A549 (cell line): ENCODE results near the gene MYRFL.

ENCODE experiments used
- CEBPB ChIP-seq, 2 experiments: fragments of >200 bp in 1 of 2; sonication (Bioruptor Twin) in 1 of 2; formaldehyde crosslinking in 1 of 2; IDR thresholded peaks; 2 replicates each; pipeline ENCODE4 v1.6.1; 2012 to 2016
- EHMT2 ChIP-seq: fragments of 200-600 bp; sonication (generic); IDR thresholded peaks from 2 replicates; pipeline ENCODE4 v1.6.1; 2016; ENCODE audit warnings: antibody characterized with exemption, low read depth, mild to moderate bottlenecking, moderate library complexity
- EP300 ChIP-seq, 2 experiments: fragments of >200 bp; sonication (Bioruptor Twin); formaldehyde crosslinking; IDR thresholded peaks; 2 replicates in 1 of 2; 3 replicates in 1 of 2; pipeline ENCODE4 v1.6.1; 2016 to 2017
- JUN ChIP-seq, 2 experiments: fragments of >200 bp; sonication (Bioruptor Twin); formaldehyde crosslinking; IDR thresholded peaks; 2 replicates in 1 of 2; 3 replicates in 1 of 2; pipeline ENCODE4 v1.6.1; 2016 to 2017
- KDM5A ChIP-seq: fragments of 200-600 bp; sonication (generic); IDR thresholded peaks from 2 replicates; pipeline ENCODE4 v1.6.1; 2016; ENCODE audit warnings: antibody characterized with exemption, mild to moderate bottlenecking
- MYC ChIP-seq: IDR thresholded peaks from 2 replicates; pipeline ENCODE4 v1.6.1; 2012; ENCODE audit warnings: mild to moderate bottlenecking, inconsistent platforms, low read length, improper control_type of control experiment, borderline replicate concordance
- POLR2A ChIP-seq: IDR thresholded peaks from 2 replicates; pipeline ENCODE4 v1.6.1; 2012; ENCODE audit warnings: mild to moderate bottlenecking, low read length
- RCOR1 ChIP-seq: fragments of 150-350 bp; IDR thresholded peaks from 2 replicates; pipeline ENCODE4 v1.6.1; 2014; ENCODE audit warnings: antibody characterized with exemption, low read length, low read depth
- REST ChIP-seq: fragments of 200-600 bp; sonication (generic); IDR thresholded peaks from 2 replicates; pipeline ENCODE4 v1.6.1; 2016; ENCODE audit warnings: antibody characterized with exemption, mild to moderate bottlenecking, moderate library complexity
- RFX5 ChIP-seq: fragments of 450-650 bp; IDR thresholded peaks from 2 replicates; pipeline ENCODE4 v1.7.1; 2014; ENCODE audit warnings: antibody characterized with exemption, mild to moderate bottlenecking, moderate library complexity
- ZFP36 ChIP-seq: fragments of 450-650 bp; IDR thresholded peaks from 2 replicates; pipeline ENCODE4 v1.6.1; 2014; ENCODE audit warnings: borderline replicate concordance; ENCODE audit not compliant: partially characterized antibody
- TF ChIP-seq, protein P1 (sequence below): fragments of >200 bp; sonication (Bioruptor Twin); formaldehyde crosslinking; IDR thresholded peaks from 3 replicates; pipeline ENCODE4 v1.5.1; 2016
- TF ChIP-seq, protein P2 (sequence below): IDR thresholded peaks from 2 replicates; pipeline ENCODE4 v1.6.1; 2012
- TF ChIP-seq, protein P3 (sequence below): IDR thresholded peaks from 2 replicates; pipeline ENCODE4 v1.6.1; 2012

- no peak for TF ChIP-seq JUN (IDR thresholded peaks at IDR 0.05)
- TF ChIP-seq RCOR1 = no peak
- TF ChIP-seq, protein P1, sequence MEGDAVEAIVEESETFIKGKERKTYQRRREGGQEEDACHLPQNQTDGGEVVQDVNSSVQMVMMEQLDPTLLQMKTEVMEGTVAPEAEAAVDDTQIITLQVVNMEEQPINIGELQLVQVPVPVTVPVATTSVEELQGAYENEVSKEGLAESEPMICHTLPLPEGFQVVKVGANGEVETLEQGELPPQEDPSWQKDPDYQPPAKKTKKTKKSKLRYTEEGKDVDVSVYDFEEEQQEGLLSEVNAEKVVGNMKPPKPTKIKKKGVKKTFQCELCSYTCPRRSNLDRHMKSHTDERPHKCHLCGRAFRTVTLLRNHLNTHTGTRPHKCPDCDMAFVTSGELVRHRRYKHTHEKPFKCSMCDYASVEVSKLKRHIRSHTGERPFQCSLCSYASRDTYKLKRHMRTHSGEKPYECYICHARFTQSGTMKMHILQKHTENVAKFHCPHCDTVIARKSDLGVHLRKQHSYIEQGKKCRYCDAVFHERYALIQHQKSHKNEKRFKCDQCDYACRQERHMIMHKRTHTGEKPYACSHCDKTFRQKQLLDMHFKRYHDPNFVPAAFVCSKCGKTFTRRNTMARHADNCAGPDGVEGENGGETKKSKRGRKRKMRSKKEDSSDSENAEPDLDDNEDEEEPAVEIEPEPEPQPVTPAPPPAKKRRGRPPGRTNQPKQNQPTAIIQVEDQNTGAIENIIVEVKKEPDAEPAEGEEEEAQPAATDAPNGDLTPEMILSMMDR = no peak
- no peak for TF ChIP-seq ZFP36
- TF ChIP-seq REST = no peak
- TF ChIP-seq, protein P2, sequence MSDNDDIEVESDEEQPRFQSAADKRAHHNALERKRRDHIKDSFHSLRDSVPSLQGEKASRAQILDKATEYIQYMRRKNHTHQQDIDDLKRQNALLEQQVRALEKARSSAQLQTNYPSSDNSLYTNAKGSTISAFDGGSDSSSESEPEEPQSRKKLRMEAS = no peak
- TF ChIP-seq, protein P3, sequence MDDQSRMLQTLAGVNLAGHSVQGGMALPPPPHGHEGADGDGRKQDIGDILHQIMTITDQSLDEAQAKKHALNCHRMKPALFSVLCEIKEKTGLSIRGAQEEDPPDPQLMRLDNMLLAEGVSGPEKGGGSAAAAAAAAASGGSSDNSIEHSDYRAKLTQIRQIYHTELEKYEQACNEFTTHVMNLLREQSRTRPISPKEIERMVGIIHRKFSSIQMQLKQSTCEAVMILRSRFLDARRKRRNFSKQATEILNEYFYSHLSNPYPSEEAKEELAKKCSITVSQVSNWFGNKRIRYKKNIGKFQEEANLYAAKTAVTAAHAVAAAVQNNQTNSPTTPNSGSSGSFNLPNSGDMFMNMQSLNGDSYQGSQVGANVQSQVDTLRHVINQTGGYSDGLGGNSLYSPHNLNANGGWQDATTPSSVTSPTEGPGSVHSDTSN = no peak
- no peak for TF ChIP-seq RFX5
- no peak for TF ChIP-seq EP300 (IDR thresholded peaks at IDR 0.05)
- TF ChIP-seq EHMT2 = no peak
- TF ChIP-seq KDM5A = no peak
- no peak for TF ChIP-seq POLR2A
- no peak for TF ChIP-seq MYC
- no peak for TF ChIP-seq CEBPB (IDR thresholded peaks at IDR 0.05)
These were observed 61.1 kb downstream of the MYRFL start for GRCh38 chr12:69886109-69886508.
